Measurements from ENCODE around the gene MRPL51. TPM values are rescaled to one million over a fixed set of nuclear protein-coding genes. Genes with fewer than 3 reads are reported as not detected.

MRPL51 gene
- total and polyA plus RNA-seq, 10 of the 15 experiments (the other 5 are each of a cell fraction or from before 2014, with no cell fraction given), result 137 to 1,202 (median 267) TPM

- peak; percentile 26 for TF ChIP-seq E4F1 (IDR thresholded peaks at IDR 0.05; ENCODE audit: borderline replicate concordance, partially characterized antibody)
- no peak for TF ChIP-seq ETV6 (conservative IDR thresholded peaks at IDR 0.05 in 1 of 2, IDR thresholded peaks at IDR 0.05 in 1 of 2; ENCODE audit: borderline replicate concordance in 1 of 2, low read depth in 1 of 2)
- TF ChIP-seq GATAD2B (conservative IDR thresholded peaks at IDR 0.05; ENCODE audit: low read depth), result 0 out of 2 replicates have a peak, but pooled peaks have one; percentile 25
- peak; percentile 8 for TF ChIP-seq SP1 (IDR thresholded peaks at IDR 0.05; ENCODE audit: low read depth, low read length)
- 0 out of 4 replicates have a peak, but pooled peaks have one; percentile 28 to 34 for TF ChIP-seq BHLHE40 (IDR thresholded peaks at IDR 0.05; ENCODE audit: borderline replicate concordance in 1 of 2, low read depth in 2 of 2, low read length in 1 of 2)
- TF ChIP-seq BMI1 (IDR thresholded peaks at IDR 0.05; ENCODE audit: borderline replicate concordance), result peak; percentile 93
- TF ChIP-seq ATF7 (IDR thresholded peaks at IDR 0.05; ENCODE audit: low read depth), result peak; percentile 66
- no peak for TF ChIP-seq FOXK2 (IDR thresholded peaks at IDR 0.05)
- TF ChIP-seq CREM (IDR thresholded peaks at IDR 0.05; ENCODE audit: low read depth), result peak; percentile 86
- TF ChIP-seq POU2F2 (IDR thresholded peaks at IDR 0.05; ENCODE audit: borderline replicate concordance, low read depth, low read length), result peak; percentile 6; the same call in 1 of the 3 replicates
- no peak for TF ChIP-seq MEF2A (IDR thresholded peaks at IDR 0.05; ENCODE audit: insufficient read depth, low read depth, low read length)
- no peak for TF ChIP-seq ESRRA (IDR thresholded peaks at IDR 0.05; ENCODE audit: low read length)
- 0 out of 2 replicates have a peak, but pooled peaks have one; percentile 35 for TF ChIP-seq POLR2AphosphoS5 (IDR thresholded peaks at IDR 0.05; ENCODE audit: low read length)
- TF ChIP-seq MTA2 (IDR thresholded peaks at IDR 0.05; ENCODE audit: low read depth), result peak; percentile 13; the same call in 1 of the 2 replicates
- no peak for TF ChIP-seq ATF2 (IDR thresholded peaks at IDR 0.05; ENCODE audit: low read length)
- peak; percentile 88 for TF ChIP-seq SIN3A (IDR thresholded peaks at IDR 0.05; ENCODE audit: low read depth, low read length)
- TF ChIP-seq CHD4 (IDR thresholded peaks at IDR 0.05), result no peak
- TF ChIP-seq POLR2A (IDR thresholded peaks at IDR 0.05; ENCODE audit: low read depth, low read length), result peak; percentile 67
- TF ChIP-seq JUND (IDR thresholded peaks at IDR 0.05; ENCODE audit: low read depth, low read length), result no peak
- peak in 1 of 2 experiments; percentile 24; a peak in 1 of 4 replicates for TF ChIP-seq EP300 (IDR thresholded peaks at IDR 0.05; ENCODE audit: borderline replicate concordance in 1 of 2, control insufficient read depth in 1 of 2, low read depth in 2 of 2, low read length in 2 of 2)
- no peak for TF ChIP-seq RAD21 (IDR thresholded peaks at IDR 0.05; ENCODE audit: insufficient read depth, low read depth, low read length)
- no peak for TF ChIP-seq ZNF217 (IDR thresholded peaks at IDR 0.05)
- TF ChIP-seq NR2C1 (IDR thresholded peaks at IDR 0.05), result no peak
- TF ChIP-seq WRNIP1 (IDR thresholded peaks at IDR 0.05; ENCODE audit: borderline replicate concordance, low read depth, low read length), result no peak; the same call in 1 of the 2 replicates
- peak; percentile 40; the same call in 1 of the 2 replicates for TF ChIP-seq HDGF (IDR thresholded peaks at IDR 0.05)
Measured at GRCh38 chr12:6532051-6532926, 39.2 kb upstream of the MRPL51 start (continued).

Data from GM12878 (cell line).